Omental fat pad (tissue), 4 donors: ENCODE measurements around the gene FBL. TPM values are rescaled to one million over a fixed set of nuclear protein-coding genes. Genes with fewer than 3 reads are reported as not detected.
"Not testable (repeated sequence)": the region's sequence is repeated elsewhere in the genome, so short reads cannot be mapped to it uniquely, and the experiment has no call there.

Experiments used
- ATAC-seq: fragments of 150-250 bp; one replicate; pipeline ENCODE4 v1.9.1; 2016; ENCODE audit warnings: mild to moderate bottlenecking, moderate library complexity; ENCODE audit not compliant: low FRiP score
- DNase-seq: peaks from one replicate; pipeline ENCODE4 v3.0.0-alpha.2; 2019; ENCODE audit warnings: low spot score
- total RNA-seq, 4 donors: library from RNA; depleted of rRNA; stranded (reverse); fragments of >200 nt; gene quantifications; one replicate each; pipeline ENCODE4 v1.1.0, GENCODE V29; 2016
- TF ChIP-seq, protein P1 (sequence below), 3 donors: fragments of 450-650 bp; IDR thresholded peaks; one replicate each; pipeline ENCODE4 v1.5.1; 2016 to 2017; ENCODE audit warnings: antibody characterized with exemption in 3 of 3, mild to moderate bottlenecking in 3 of 3, moderate library complexity in 2 of 3

Gene FBL
- total RNA-seq, 4 donors from 2014 or later = 103 to 194 (median 125) TPM

- ATAC-seq, DNase-seq: not testable (repeated sequence)
Measured at GRCh38 chr19:39880241-39880640, 34.1 kb upstream of the FBL start.

DNA sequence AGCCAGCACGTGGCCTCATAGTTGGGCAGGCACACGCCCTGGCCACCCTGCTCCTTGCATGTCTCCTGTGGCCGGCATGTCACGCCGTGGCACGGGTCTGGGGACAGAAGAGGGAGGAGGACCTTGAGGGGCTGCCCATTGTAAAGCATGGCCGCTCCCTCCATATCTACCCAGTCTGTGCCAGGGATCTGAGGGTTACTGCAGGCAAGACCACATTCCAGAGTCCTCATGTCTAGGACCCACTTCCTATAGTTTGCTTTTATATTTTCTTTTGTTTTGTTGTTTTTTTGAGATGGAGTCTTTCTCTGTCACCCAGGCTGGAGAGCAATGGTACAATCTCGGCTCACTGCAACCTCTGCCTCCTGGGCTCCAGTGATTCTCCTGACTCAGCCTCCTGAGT, 33.6 kb upstream of the FBL start:
- ATAC-seq, DNase-seq: not testable (repeated sequence)

- not testable (repeated sequence) for ATAC-seq, DNase-seq
Measured at GRCh38 chr19:39878866-39879265, 32.7 kb upstream of the FBL start.

- no peak for DNase-seq
- TF ChIP-seq, protein P1, sequence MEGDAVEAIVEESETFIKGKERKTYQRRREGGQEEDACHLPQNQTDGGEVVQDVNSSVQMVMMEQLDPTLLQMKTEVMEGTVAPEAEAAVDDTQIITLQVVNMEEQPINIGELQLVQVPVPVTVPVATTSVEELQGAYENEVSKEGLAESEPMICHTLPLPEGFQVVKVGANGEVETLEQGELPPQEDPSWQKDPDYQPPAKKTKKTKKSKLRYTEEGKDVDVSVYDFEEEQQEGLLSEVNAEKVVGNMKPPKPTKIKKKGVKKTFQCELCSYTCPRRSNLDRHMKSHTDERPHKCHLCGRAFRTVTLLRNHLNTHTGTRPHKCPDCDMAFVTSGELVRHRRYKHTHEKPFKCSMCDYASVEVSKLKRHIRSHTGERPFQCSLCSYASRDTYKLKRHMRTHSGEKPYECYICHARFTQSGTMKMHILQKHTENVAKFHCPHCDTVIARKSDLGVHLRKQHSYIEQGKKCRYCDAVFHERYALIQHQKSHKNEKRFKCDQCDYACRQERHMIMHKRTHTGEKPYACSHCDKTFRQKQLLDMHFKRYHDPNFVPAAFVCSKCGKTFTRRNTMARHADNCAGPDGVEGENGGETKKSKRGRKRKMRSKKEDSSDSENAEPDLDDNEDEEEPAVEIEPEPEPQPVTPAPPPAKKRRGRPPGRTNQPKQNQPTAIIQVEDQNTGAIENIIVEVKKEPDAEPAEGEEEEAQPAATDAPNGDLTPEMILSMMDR (IDR thresholded peaks at IDR 0.05) = no peak
- ATAC-seq = no peak
Measured at GRCh38 chr19:39878398-39878797, 32.2 kb upstream of the FBL start.

GRCh38 chr19:39877982-39878381, 31.8 kb upstream of the FBL start:
- not testable (repeated sequence) for ATAC-seq, DNase-seq

GRCh38 chr19:39877488-39877887, 31.3 kb upstream of the FBL start:
- not testable (repeated sequence) for DNase-seq, ATAC-seq

- not testable (repeated sequence) for ATAC-seq
Measured at GRCh38 chr19:39876486-39876885, 30.3 kb upstream of the FBL start.

DNA sequence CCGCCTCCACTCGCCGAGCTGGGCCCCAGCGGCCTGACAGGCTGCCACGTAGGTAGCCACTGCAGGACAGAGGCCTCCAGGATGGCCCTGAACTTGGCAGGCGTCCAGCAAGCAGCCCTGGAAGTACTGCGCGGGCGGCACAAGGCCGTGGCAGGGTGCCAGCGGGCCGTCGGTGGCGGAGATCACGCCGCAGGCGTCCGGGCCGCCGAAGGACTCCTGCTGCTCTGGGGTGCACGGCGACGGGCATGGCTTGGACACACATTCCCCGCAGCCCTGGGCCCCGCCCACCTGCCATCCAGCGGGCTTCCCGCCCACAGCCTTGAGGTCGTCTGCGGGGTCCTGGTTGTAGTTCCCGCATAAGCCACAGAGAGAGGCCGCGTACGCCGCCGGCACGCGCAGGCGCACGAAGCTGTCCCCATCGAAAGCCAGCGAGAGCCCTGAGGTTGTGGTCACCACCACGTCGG, 29.3 kb upstream of the FBL start:
- ATAC-seq, DNase-seq: not testable (repeated sequence)

More at GRCh38 chr19:39876486-39876885, 30.3 kb upstream of the FBL start:
- not testable (repeated sequence) for DNase-seq

DNA sequence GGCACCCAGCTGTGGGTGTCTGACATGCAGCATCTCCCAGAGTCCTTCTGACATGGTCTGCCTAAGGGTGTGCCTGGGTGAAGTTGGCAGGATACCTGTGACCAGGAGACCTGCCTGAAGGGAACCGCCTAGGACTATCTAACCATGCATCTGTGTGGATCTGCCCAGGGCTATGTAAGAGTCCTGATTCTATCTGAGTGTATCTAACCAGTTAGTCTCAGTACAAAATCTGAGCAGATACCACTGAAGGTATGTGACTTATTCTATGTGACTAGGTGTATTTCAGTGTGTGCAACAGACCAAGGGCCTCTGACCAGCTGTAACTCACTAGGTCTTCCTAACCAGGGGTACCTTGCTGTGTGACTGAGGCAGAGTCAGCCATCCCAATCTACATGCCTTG, 28.2 kb upstream of the FBL start:
- DNase-seq (no peak), ATAC-seq (no peak)
- TF ChIP-seq, protein P1 (IDR thresholded peaks at IDR 0.05) = no peak

GRCh38 chr19:39873385-39873784, 27.2 kb upstream of the FBL start:
- DNase-seq (no peak), ATAC-seq (no peak)
- TF ChIP-seq, protein P1 (IDR thresholded peaks at IDR 0.05) = no peak

GRCh38 chr19:39871886-39872866, 26.0 kb upstream of the FBL start:
- DNase-seq (no peak), ATAC-seq (no peak)
- TF ChIP-seq, protein P1 (IDR thresholded peaks at IDR 0.05) = no peak
